Inflammatory macrophage (primary cell): ENCODE measurements around the gene UBR3.
A peak's percentile ranks its signal among the peaks of the same experiment; 100 is the strongest.

Experiments used
- DNase-seq, 2 donors: peaks; one replicate each; pipeline ENCODE4 v3.0.0-alpha.2; 2020 to 2022

The UBR3 gene

GRCh38 chr2:170012773-170013172 is 185.5 kb downstream of the UBR3 start:
- DNase-seq: no peak

- DNase-seq: no peak
Measured at GRCh38 chr2:170013802-170014551, 186.7 kb downstream of the UBR3 start.

DNA sequence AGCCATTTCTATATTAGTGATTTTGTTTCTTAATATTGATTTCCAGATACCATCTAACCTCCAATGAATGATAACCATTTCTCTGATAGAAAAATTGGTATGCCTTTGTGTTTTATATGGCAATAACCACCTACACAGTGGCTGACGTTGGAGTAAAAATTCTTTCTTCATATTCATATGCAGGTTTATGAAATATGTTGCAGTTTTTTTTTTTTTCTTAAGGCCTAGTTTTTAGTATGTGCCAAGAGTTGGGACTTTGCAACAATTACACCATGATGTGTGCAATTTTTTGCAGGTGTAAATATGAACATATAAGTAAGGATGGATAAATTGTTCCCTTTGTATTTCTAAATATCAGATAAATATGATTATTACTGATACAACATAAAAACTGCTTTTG is 187.5 kb downstream of the UBR3 start:
- no peak for DNase-seq

DNA sequence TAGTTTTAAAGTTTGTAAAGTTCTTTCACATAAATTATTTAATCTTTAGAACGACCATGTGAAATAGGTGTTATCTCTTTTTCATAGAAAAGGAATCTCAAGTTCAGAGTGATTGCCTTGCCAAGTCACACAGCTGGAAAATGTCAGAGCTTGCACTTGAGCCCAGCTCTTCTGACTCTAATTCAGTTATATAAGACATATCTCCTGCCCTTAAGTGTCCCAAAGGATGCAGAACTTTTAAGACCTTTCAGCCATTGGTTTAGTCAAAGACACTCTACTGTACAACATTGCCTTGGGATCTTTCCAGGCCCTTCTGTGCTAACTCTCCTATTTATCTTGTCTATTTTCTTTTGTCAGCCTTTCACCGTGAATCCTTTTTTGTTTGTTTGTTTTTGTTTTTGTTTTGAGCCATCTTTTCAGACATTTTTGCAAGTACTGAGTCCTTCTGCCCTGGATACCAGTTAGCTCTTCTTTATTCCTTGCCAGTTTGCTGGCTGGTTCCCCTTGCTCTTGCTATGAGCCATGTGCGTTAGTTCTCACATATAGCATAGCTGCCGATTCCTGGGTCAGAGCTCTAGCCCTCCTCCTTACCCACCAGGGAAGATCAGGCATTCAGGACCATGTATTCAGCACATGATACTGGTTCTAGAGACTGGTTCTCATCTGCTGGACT is 190.7 kb downstream of the UBR3 start:
- no peak for DNase-seq

- no peak for DNase-seq
Measured at GRCh38 chr2:170019060-170019805, 192.0 kb downstream of the UBR3 start.

DNA sequence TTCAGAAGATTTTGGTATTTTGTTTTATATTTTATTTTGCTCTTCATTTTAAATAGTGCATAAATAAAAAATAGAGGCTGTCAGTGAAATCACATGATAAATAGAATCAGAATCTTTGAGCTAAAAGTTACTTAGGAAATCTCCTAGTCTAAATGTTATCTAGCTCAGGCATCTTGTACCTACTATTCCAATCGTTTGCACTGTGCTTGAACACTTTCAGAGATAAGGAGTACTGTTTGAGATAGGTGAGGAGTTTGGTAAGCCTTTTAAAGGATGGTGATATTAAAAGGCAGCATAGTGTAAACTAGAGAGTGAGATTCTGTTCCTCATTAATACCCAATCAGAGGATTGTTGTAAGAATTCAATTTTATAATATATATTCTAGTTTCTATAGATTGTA is 193.5 kb downstream of the UBR3 start:
- no peak for DNase-seq

DNA sequence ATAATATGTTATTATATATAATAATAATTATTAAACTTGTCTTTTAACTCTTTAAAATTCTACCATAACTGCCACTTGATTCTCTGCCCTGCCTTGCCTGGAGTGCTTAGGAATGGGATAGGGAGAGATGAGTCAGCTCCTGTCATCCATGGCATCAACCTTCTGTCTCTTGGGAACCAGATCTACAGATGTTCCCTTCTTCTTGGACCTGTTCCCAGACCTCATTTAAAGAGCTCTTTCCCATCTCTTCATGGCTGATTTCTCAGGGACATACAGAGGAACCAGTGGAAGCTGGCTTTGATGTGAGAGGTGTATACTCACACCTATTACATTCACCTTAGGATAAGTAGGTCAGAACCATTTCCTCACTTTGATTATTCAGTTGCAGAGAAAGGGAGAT is 195.4 kb downstream of the UBR3 start:
- no peak for DNase-seq

GRCh38 chr2:170024721-170025120 is 197.5 kb downstream of the UBR3 start:
- DNase-seq: peak; percentile 13 to 28

DNA sequence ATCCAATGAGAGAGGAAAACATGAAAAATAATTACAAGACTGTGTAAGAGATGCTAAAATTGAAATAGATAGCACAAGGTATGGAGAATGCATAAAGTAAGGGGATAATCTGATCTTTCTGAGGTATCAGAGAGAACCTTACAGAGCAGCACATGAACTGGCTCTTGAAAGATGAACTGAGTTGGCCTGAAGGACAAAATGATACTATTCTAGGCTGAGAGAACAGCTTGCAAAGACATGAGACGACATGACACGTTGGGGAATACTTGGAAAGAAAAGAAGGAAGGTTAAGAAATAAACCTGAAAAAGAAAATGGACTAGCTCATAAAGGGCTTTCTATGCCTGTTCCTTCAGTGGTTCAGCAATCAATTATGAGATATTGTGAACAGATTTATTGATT is 198.0 kb downstream of the UBR3 start:
- no peak for DNase-seq

GRCh38 chr2:170026361-170026760 is 199.1 kb downstream of the UBR3 start:
- DNase-seq: no peak

DNA sequence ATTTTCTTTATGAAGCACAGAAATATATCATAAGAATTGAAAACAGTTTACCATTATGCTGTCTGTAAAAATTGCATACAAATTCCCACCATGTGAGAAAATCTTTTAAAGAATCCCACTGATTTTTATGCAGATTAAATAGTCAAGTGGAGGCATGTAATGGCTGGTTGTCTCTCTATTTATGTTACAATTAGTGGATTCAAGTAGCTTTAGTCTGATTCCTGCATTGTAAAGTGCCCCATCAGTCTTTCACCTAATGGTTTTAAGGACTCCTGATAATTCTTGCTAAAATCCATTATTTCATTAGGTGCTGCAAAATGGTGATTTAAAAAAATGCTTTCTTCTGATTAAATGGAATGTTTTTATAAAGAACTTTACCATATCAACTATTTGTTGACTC is 202.3 kb downstream of the UBR3 start:
- DNase-seq: no peak

GRCh38 chr2:170030040-170030439 is 202.8 kb downstream of the UBR3 start:
- peak; percentile 2 to 35 for DNase-seq

DNA sequence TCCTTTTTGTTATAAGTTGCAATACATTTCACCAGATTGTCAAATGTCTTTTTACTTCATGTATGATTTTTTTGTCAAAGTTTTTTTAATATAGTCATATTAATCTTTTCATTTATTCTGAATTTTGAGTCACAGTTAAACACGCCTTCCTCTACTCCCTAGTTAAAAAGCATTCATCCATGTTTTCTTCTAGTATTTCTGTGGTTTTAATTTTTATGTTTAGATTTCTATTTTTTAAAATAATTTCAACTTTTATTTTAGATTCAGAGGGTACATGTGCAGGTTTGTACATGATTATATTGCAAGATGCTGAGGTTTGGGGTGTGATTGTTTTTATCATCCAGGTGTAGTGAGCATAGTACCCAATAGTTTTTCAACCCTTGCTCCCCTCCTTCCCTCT is 204.0 kb downstream of the UBR3 start:
- no peak for DNase-seq

DNA sequence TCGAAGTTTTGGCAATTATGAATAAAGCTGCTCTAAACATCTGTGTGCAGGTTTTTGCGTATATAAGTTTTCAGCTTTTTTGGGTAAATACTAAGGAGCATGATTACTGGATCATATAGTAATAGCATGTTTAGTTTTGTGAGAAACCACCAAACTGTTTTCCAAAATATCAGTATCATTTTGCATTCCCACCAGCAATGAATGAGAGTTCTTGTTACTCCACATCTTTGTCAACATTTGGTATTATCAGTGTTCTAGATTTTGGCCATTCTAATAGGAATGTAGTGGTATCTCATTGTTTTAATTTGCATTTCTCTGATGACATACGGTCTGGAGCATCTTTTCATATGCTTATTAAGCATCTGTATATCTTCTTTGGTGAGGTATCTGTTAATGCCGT is 207.3 kb downstream of the UBR3 start:
- no peak for DNase-seq

DNA sequence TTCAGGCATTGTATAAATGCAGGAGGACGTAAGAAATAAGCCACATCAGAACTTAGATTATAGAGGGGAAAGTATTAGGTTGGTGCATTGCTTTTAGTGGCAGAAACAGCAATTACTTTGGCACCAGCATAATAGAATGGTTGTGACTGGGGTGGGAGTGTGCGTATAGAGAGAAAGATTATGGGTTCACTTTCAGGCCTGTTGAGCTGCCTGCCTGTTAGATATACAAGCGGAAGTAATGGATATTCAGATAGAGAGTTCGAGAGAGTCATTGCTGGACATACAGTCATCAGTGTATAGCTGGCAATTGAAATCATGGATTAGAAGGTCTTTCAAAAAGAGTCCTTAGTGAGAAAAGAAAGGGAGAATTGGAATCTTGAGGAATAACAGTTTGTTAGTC is 211.5 kb downstream of the UBR3 start:
- no peak for DNase-seq

DNA sequence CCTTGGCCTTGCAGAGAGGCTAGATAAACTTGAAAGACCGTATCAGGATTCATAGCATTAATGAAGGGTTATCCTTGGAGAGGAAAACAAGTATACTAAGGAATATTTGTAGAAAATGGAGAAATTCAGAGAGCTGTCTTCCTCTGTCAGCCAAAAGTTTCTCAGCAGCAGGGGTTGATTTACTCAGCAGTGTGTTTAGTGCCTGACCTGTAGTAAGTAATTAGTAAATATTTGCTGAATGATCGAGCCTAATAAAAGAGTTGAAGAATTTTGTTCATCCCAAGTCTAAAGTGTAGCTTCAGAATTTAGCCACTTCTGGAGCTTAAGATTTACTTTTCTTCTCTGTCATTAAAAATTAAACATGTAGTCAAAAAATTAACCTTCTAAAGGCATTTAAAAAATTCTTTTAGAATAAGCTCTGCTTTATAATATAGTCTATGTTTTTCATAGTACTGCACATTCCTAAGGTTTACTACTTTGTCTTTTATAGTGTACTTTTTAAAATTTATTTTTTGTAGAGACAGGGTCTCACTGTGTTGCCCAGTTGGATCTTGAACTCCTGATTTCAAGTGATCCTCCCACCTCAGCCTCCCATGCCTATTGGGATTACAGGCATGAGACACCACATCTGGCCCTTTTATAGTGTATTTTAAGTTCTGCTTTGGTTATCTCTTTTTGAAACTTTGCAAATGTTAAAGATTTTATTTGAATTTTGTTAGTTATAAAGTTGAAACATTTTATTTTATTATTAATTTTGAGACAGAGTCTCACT is 212.3 kb downstream of the UBR3 start:
- no peak for DNase-seq

DNA sequence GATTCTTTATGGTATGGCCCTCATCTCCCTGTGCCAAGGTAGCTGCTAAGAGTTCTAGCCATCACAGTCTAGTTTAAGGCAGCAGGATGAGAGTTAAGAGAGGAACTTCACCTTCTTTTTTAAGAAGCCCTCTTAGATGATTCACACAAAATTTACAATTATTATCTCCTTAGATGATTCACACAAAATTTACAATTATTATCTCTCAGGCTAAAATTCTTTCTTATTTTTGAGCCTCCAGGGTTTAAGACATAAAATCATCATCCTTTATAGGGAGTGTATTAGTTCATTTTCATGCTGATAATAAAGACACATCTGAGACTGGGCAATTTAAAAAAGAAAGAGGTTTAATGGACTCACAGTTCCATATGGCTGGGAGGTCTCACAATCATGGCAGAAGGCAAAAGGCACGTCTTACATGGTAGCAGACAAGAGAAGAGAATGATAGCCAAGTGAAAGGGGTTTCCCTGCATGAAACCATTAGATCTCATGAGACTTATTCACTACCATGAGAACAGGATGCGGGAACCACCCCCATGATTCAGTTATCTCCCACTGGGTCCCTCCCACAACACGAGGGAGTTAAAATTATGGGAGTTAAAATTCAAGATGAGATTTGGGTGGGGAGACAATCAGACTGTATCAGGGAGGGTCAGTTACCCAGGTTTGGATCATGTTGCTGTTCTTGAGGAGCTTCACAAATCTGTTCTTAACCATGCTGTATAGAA is 217.7 kb downstream of the UBR3 start:
- no peak for DNase-seq

DNA sequence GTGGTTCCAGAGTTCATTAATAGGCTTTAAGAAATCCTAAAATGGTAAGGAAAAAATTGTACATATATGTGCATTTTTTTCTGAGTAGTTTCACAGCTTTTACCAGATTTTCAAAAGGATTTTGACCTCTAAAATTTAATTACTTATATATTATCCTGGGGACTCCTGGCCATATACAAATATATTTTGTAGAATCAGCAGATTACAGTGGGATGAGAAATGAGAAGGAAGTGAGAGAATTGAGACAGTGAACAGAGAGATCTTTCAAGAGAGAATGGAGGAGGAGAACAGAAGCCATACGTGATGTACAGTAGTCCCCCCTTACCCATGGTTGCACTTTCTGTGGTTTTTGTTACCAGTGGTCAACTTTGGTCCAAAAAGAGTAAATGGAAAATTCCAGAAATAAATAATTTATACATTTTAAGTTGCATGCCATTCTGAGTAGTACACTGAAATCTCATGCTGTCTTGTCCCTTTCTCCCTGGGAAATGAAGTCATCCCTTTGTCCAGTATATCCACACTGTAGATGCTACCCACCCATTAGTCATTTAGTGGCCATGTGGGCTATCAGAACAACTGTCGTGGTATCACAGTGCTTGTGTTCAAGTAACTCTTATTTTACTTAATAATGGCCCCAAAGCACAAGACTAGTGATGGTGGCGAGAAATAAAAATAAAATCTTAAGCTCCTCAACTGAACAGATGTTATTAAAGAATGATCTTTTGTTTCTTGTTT is 220.2 kb downstream of the UBR3 start:
- no peak for DNase-seq

DNA sequence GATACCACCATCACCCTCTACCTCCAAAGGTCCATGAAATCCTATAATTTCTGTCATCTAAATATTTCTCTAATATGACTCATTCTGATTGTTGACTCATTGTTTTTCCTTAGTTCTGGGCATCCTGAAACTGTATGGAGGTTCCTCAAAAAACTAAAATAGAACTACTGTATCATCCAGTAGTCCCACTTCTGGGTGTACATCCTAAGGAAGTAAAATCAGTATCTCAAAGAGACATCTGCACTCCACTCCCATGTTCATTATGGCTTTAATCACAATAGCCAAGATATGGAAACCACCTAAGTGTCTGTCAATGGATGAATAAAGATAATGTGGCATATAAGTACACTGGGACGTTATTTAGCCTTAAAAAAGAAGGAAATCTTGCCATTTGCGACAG is 224.9 kb downstream of the UBR3 start:
- DNase-seq: peak; percentile 36 to 60

- no peak for DNase-seq
Measured at GRCh38 chr2:170054997-170055396, 227.7 kb downstream of the UBR3 start.

DNA sequence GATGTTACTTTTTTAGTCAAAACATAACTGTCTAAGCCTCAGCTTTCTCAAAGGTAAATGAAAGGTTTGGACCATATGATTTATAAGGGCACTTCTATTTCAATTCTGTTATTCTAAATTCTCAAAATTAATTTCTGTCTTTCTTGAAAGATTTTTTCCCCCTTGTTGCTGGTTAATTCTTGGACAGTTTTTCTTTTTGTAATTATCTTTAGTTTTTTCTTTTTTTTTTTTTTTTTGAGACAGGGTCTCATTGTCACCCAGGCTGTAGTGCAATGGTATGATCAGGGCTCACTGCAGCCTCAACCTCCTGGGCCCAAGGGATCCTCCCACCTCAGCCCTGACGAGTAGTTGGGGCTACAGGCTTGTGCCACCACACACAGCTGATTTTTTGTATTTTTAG is 229.6 kb downstream of the UBR3 start:
- no peak for DNase-seq
